OCI-LY7 (cell line): Measurements from ENCODE around the gene DCST2. TPM values are rescaled to one million over a fixed set of nuclear protein-coding genes. Genes with fewer than 3 reads are reported as not detected.

Experiments used
- BruUV-seq: library from RNA; stranded (reverse); fragments of 400-500 nt; replicated peaks from 2 replicates; lab custom pipeline; 2021; lab: Mats Ljungman, UMichigan
- CTCF ChIA-PET: fragments of 300-600 bp; sonication (Branson Sonifier 250); formaldehyde crosslinking; loops from one replicate; lab custom pipeline; 2022; ENCODE audit warnings: antibody characterized with exemption; ENCODE audit not compliant: unreplicated experiment; lab: Charles Lee
- POLR2A ChIA-PET: fragments of 300-600 bp; sonication (Branson Sonifier 250); formaldehyde crosslinking; loops from one replicate; lab custom pipeline; 2022; ENCODE audit warnings: antibody characterized with exemption; lab: Charles Lee
- DNase-seq: peaks from one replicate; pipeline ENCODE4 v3.0.0-alpha.2; 2015; ENCODE audit warnings: low spot score
- H2AFZ ChIP-seq: fragments of 200-600 bp; sonication (generic), shearing (Covaris generic); 2 replicates; pipeline ENCODE4 v1.6.1; 2014; ENCODE audit warnings: mild to moderate bottlenecking, antibody characterized with exemption, low read length, moderate library complexity
- H3K27ac ChIP-seq: fragments of 200-600 bp; sonication (generic); 2 replicates; pipeline ENCODE4 v1.5.1; 2014; ENCODE audit warnings: mixed run types, low read depth, mild to moderate bottlenecking, moderate library complexity, low read length, inconsistent platforms; ENCODE audit not compliant: poor library complexity, severe bottlenecking
- H3K36me3 ChIP-seq: fragments of 200-600 bp; sonication (generic); 2 replicates; pipeline ENCODE4 v1.6.1; 2014; ENCODE audit warnings: mild to moderate bottlenecking, antibody characterized with exemption, low read length, moderate library complexity, mixed read lengths; ENCODE audit not compliant: insufficient read depth
- H3K4me1 ChIP-seq: fragments of 200-600 bp; sonication (generic); 2 replicates; pipeline ENCODE4 v1.5.1; 2014; ENCODE audit warnings: mild to moderate bottlenecking, low read length; ENCODE audit not compliant: insufficient read depth, poor library complexity, severe bottlenecking
- H3K4me2 ChIP-seq: fragments of 200-600 bp; sonication (generic); 2 replicates; pipeline ENCODE4 v1.6.1; 2014; ENCODE audit warnings: mild to moderate bottlenecking, low read length
- H3K4me3 ChIP-seq: fragments of 200-600 bp; sonication (generic); 2 replicates; pipeline ENCODE4 v1.5.1; 2014; ENCODE audit warnings: mild to moderate bottlenecking, low read depth, low read length; ENCODE audit not compliant: poor library complexity, severe bottlenecking
- H3K79me2 ChIP-seq: fragments of 200-600 bp; sonication (generic); 2 replicates; pipeline ENCODE4 v1.6.1; 2016; ENCODE audit warnings: low read depth, mild to moderate bottlenecking, low read length, moderate library complexity, mixed read lengths; ENCODE audit not compliant: insufficient read depth
- H3K9me2 ChIP-seq: fragments of 200-600 bp; sonication (generic); 2 replicates; pipeline ENCODE4 v1.6.1; 2016; ENCODE audit warnings: mild to moderate bottlenecking, low read length, mixed read lengths; ENCODE audit not compliant: insufficient read depth
- H3K9me3 ChIP-seq: fragments of 200-600 bp; sonication (generic); 2 replicates; pipeline ENCODE4 v1.6.1; 2014; ENCODE audit warnings: mild to moderate bottlenecking, mixed run types, low read length, mixed read lengths
- H4K20me1 ChIP-seq: fragments of 200-600 bp; sonication (generic); 2 replicates; pipeline ENCODE4 v1.6.1; 2014; ENCODE audit warnings: mild to moderate bottlenecking, antibody characterized with exemption, low read length, moderate library complexity, mixed read lengths; ENCODE audit not compliant: insufficient read depth
- CTCF ChIP-seq: fragments of 200-600 bp; sonication (generic); conservative IDR thresholded peaks from 2 replicates; pipeline ENCODE4 v1.5.1; 2014; ENCODE audit warnings: mild to moderate bottlenecking, antibody characterized with exemption, low read length, moderate library complexity, mixed read lengths
- EZH2phosphoT487 ChIP-seq: fragments of 200-600 bp; sonication (generic); IDR thresholded peaks from 2 replicates; pipeline ENCODE4 v1.6.1; 2018; ENCODE audit warnings: low read depth, borderline replicate concordance, mild to moderate bottlenecking, mixed run types, antibody characterized with exemption, low read length, moderate library complexity, mixed read lengths
- intact Hi-C: fragments of 100-400 bp; cut with micrococcal nuclease; formaldehyde crosslinking; loops from one replicate; pipeline ENCODE4 v1.10.0; 2022; ENCODE audit not compliant: unreplicated experiment
- total RNA-seq, 2 experiments: library from RNA; depleted of rRNA in 1 of 2; stranded (reverse); fragments of >200 nt in 1 of 2; shearing (Covaris generic) in 1 of 2; gene quantifications; 2 replicates each; pipeline ENCODE4 v1.2.3, GENCODE V29; 2014 to 2022

Gene DCST2
- total RNA-seq, 2 experiments from 2014 or later: 0.85 to 2.0 TPM

GRCh38 chr1:155026588-155026987, 7.0 kb downstream of the DCST2 start:
- ChIA-PET POLR2A (no interaction called here), CTCF (no interaction called here)
- no TSS peak for BruUV-seq
- H3K4me2 ChIP-seq: no peak overlapping the region
- no peak for DNase-seq
- no peak overlapping the region for H3K4me3 ChIP-seq
- no peaks in the 10 kb centered on the region for H3K4me1 ChIP-seq
- H3K79me2 ChIP-seq: no peaks in the 10 kb centered on the region
- H3K27ac ChIP-seq: no peak overlapping the region
- no peaks in the 10 kb centered on the region for H3K9me3 ChIP-seq
- no peaks in the 10 kb centered on the region for H3K9me2 ChIP-seq
- no peaks in the 10 kb centered on the region for H4K20me1 ChIP-seq
- intact Hi-C loops: no loop called here
- TF ChIP-seq EZH2phosphoT487 (no peak), CTCF (no peak)
- no peaks in the 10 kb centered on the region for H3K36me3 ChIP-seq
- H2AFZ ChIP-seq: no peak overlapping the region

DNA sequence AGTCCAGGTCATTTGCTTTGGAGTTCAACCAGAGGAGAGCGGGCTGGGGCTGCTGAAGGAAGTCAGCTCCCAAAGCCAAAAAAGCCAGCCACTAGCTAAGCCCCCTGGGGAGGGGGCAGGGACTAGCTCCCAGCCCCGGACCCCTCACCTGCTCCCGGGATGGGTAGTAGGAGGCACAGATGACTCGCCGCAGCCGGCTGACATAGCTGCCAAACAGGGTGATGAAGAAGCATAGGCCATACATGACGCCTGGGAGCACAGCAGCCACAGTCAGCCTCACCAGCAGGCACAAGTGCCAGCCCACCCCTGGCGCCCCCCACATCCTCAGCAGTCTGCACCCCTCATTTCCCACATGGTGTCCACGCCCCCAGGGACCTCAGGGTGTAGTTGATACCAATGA, 7.4 kb downstream of the DCST2 start:
- BruUV-seq: no TSS peak
- no peak for TF ChIP-seq CTCF
- TF ChIP-seq EZH2phosphoT487: no peak
- Histone ChIP-seq H3K79me2 (no peaks in the 10 kb centered on the region), H3K27ac (no peak overlapping the region), H3K4me2 (no peak overlapping the region), H3K4me1 (no peaks in the 10 kb centered on the region), H3K9me2 (no peaks in the 10 kb centered on the region), H2AFZ (no peak overlapping the region), H3K4me3 (no peak overlapping the region), H3K36me3 (no peaks in the 10 kb centered on the region), H3K9me3 (no peaks in the 10 kb centered on the region), H4K20me1 (no peaks in the 10 kb centered on the region)
- intact Hi-C loops: no loop called here
- ChIA-PET POLR2A (interaction anchor here (0.9 kb wide), 1 partner anchor 22 kb away, joined by 4 read pairs; no protein-coding TSS in a partner anchor), CTCF (no interaction called here)
- no peak for DNase-seq

DNA sequence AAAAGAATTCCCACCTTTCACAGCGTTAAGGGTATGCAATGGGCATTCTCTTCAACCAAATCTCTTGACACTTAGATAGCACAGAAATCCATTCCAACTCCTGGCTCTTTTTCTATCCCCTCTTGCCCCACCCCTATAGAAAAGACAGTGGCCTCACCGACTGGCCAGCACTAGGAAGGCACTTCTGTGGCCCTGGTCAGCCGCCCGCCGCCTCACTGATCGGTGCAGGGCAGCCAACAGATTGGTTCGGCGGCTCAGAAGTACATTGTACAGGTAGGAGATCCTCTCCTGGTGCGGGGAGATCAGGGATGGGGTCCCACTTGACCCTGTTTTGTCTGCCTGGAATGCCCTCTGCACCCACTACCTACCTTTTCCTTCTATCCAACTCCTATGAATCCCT, 9.3 kb downstream of the DCST2 start:
- H2AFZ ChIP-seq: no peak overlapping the region
- no peaks in the 10 kb centered on the region for H3K9me3 ChIP-seq
- no peak overlapping the region for H3K4me2 ChIP-seq
- no peaks in the 10 kb centered on the region for H4K20me1 ChIP-seq
- no peak for DNase-seq
- H3K27ac ChIP-seq: no peak overlapping the region
- BruUV-seq: no TSS peak
- ChIA-PET CTCF (no interaction called here), POLR2A (interaction anchor here (0.6 kb wide), 1 partner anchor 66 kb away, joined by 4 read pairs; no protein-coding TSS in a partner anchor)
- H3K36me3 ChIP-seq: no peaks in the 10 kb centered on the region
- no peaks in the 10 kb centered on the region for H3K79me2 ChIP-seq
- TF ChIP-seq CTCF: no peak
- TF ChIP-seq EZH2phosphoT487: no peak
- H3K9me2 ChIP-seq: no peaks in the 10 kb centered on the region
- no peaks in the 10 kb centered on the region for H3K4me1 ChIP-seq
- intact Hi-C loops: no loop called here
- no peak overlapping the region for H3K4me3 ChIP-seq
